WTC11 (cell line): ENCODE results near the gene RNF126.

ENCODE experiments used
- E2F5 ChIP-seq: sonication (generic); formaldehyde crosslinking; IDR thresholded peaks from 2 replicates; pipeline ENCODE4 v1.8.1; 2022; ENCODE audit warnings: mild to moderate bottlenecking, moderate library complexity, missing genetic modification reagents
- FOXJ3 ChIP-seq: sonication (generic); formaldehyde crosslinking; IDR thresholded peaks from 2 replicates; pipeline ENCODE4 v1.9.0; 2021; ENCODE audit warnings: missing genetic modification reagents, mild to moderate bottlenecking, borderline replicate concordance
- FOXP1 ChIP-seq: sonication (generic); formaldehyde crosslinking; IDR thresholded peaks from 2 replicates; pipeline ENCODE4 v1.8.0; 2022; ENCODE audit warnings: missing genetic modification reagents, mild to moderate bottlenecking, moderate library complexity, borderline replicate concordance
- IRF1 ChIP-seq: sonication (generic); formaldehyde crosslinking; IDR thresholded peaks from 2 replicates; pipeline ENCODE4 v1.8.0; 2023; ENCODE audit warnings: missing genetic modification reagents
- MAX ChIP-seq: sonication (generic); formaldehyde crosslinking; IDR thresholded peaks from 2 replicates; pipeline ENCODE4 v1.8.0; 2022; ENCODE audit warnings: mild to moderate bottlenecking, missing genetic modification reagents
- SMAD3 ChIP-seq: sonication (generic); formaldehyde crosslinking; IDR thresholded peaks from 2 replicates; pipeline ENCODE4 v1.8.0; 2022; ENCODE audit warnings: missing genetic modification reagents, mild to moderate bottlenecking, borderline replicate concordance
- SP1 ChIP-seq: sonication (generic); formaldehyde crosslinking; conservative IDR thresholded peaks from 2 replicates; pipeline ENCODE4 v1.8.1; 2022; ENCODE audit warnings: missing genetic modification reagents
- ZBTB43 ChIP-seq: sonication (generic); formaldehyde crosslinking; IDR thresholded peaks from 2 replicates; pipeline ENCODE4 v1.8.1; 2023; ENCODE audit warnings: mild to moderate bottlenecking, missing genetic modification reagents
- ZNF512 ChIP-seq: sonication (generic); formaldehyde crosslinking; IDR thresholded peaks from 2 replicates; pipeline ENCODE4 v1.8.1; 2022; ENCODE audit warnings: missing genetic modification reagents, borderline replicate concordance
- TF ChIP-seq, protein P1 (sequence below): fragments of 200-600 bp; IDR thresholded peaks from 2 replicates; pipeline ENCODE4 v1.8.0; 2022; ENCODE audit warnings: antibody characterized with exemption

DNA sequence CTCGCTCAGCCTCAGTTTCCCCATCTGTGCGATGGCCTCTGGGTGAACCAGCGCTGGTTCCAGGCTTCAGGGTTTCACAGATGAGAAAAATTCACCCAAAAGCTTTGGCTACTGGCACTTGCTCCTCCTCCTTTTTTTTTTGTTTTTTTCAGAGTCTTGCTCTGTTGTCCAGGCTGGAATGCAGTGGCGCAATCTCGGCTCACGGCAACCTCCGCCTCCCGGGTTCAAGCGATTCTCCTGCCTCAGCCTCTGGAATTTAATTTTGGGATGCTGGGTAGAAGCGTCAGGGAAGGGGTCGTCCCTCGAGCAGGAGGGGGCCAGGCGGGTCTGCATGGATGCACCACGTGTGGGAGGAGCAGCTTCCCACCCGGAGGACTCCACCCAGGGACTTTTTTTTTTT is 25.2 kb upstream of the RNF126 start:
- no peak for TF ChIP-seq FOXP1 (CRISPR knock-in tag)
- TF ChIP-seq, protein P1, sequence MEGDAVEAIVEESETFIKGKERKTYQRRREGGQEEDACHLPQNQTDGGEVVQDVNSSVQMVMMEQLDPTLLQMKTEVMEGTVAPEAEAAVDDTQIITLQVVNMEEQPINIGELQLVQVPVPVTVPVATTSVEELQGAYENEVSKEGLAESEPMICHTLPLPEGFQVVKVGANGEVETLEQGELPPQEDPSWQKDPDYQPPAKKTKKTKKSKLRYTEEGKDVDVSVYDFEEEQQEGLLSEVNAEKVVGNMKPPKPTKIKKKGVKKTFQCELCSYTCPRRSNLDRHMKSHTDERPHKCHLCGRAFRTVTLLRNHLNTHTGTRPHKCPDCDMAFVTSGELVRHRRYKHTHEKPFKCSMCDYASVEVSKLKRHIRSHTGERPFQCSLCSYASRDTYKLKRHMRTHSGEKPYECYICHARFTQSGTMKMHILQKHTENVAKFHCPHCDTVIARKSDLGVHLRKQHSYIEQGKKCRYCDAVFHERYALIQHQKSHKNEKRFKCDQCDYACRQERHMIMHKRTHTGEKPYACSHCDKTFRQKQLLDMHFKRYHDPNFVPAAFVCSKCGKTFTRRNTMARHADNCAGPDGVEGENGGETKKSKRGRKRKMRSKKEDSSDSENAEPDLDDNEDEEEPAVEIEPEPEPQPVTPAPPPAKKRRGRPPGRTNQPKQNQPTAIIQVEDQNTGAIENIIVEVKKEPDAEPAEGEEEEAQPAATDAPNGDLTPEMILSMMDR, result no peak
- TF ChIP-seq FOXJ3 (CRISPR knock-in tag), result no peak
- TF ChIP-seq ZNF512, result no peak
- no peak for TF ChIP-seq IRF1 (CRISPR knock-in tag)
- TF ChIP-seq MAX (CRISPR knock-in tag), result no peak
- no peak for TF ChIP-seq ZBTB43 (CRISPR knock-in tag)
- TF ChIP-seq E2F5, result no peak
- TF ChIP-seq SMAD3 (CRISPR knock-in tag), result no peak
- TF ChIP-seq SP1, result no peak
